GM19035 (cell line): Measurements from ENCODE around the gene ZIM2.

Experiments used
- ATAC-seq: cut with Tn5 transposase; IDR thresholded peaks from one replicate; pipeline ENCODE4 v1.9.1; 2021; ENCODE audit not compliant: unreplicated experiment

The ZIM2 gene

DNA sequence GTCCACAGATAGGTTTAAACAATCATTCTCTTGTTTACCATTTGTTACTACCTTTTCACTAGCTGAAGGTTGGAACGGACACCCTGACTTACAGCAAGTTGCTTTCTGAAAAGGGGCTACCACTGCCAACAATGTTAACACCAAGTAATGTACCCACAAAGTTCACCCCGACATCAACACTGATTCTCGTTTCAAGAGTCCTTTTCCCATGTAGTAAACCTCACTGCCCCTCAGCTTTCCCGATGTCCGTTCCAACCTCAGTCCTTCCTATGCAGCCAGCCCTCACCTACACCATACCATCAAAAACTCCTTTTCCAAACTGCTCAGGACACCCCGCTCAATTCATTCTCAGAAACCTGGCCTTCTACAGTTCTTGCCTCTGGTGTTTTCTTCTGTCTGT, 29.0 kb downstream of the ZIM2 start:
- ATAC-seq: no peak

DNA sequence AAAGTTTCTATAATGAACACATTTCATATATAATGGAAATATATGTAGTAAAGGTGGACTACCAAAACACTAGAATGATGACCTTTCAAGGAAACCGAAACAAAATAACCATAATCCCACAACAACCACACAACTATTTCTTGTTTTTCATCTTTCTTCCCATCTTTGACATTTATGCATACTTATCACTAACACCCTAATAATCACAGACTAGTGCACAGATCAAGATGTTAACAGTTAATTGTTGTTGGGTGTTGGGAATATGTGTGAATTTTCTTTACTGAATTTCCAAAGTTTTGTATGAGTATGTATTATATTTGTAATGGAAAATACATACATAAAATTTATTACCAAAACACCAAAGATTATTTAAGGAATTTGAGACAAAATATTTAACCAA, 30.3 kb downstream of the ZIM2 start:
- no peak for ATAC-seq

DNA sequence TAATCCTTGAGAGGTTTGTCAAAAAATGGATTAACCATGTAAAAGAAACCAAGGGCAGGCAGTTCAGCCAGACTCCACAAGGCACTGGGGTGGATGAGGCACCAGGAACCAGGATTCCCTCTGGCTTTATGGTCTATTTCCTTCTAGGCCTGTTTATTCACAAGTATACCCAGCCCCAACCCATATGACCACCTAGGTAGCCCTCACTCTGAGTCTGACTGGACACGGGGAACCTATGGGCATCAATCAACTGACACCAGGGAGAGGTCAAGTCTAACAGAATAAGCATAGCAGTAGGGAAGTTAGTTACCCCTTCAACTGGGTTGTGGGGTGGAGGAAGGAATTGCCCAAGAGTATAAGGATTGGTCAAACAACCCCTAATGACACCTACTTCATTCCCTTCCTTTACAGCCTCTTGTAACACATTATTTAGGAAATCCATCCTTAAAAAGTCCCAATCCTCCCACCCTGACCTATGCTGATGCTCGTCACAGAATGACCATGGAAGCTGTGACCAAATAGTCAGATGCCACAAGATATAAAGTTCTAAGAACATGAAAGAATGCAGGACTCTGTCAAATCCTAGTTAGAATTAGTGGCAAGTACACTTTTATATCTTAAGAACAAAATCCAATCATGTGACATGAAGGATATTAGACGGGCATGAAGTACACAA, 31.7 kb downstream of the ZIM2 start:
- ATAC-seq: no peak

DNA sequence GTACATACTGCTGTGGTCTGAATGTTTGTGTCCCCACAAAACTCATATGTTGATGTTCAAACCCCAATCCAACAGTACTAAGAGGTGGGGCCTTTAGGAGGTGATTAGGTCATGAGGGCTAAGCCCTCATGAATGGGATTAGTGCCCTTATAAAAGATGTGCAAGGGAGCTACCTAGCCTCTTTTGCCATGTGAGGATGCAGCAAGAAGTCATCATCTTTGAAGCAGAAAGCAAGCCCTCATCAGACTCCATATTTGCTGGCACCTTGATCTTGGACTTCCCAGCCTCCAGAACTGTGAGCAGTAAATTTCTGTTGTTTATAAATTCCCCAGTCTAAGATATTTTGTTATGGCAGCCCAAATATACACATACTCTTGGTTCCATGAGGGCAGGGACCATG, 33.9 kb downstream of the ZIM2 start:
- no peak for ATAC-seq

DNA sequence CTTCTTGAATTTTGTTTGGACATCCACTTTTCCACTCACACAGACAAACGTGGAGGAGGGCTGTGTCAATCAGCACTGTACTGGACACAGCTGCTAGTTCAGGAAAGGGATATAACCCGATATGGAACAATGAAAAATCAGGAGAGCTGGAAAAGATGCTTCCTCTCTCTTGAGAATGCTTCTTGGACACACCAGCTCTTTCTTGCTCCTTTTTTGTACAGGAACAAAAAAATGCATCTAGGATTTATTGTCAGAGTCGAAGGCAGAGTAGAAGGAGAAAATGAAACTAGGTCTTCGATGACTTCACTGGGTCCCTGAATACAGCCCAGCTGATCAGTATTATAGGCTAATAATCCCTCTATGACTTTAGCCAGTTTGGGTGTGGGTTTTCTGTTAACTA, 62.2 kb downstream of the ZIM2 start:
- ATAC-seq: no peak

DNA sequence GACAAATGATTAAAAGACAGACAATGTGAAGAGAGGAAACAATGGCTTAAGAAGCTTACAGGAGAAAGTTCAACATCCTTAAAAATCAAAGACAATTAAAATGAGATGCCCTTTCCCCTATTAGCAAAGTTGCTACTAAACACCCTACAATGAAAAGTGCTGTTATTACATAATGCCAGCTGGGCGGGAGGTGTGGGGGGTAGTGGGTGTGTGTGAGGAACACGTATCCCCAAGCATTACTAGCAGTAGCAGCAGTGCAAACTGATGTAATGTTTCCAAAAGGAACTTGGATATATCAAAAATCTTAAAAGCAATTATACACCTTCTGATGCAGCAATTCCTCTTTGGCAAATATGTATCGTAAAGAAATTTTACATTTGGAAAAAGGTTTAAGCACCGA, 70.9 kb downstream of the ZIM2 start:
- no peak for ATAC-seq

DNA sequence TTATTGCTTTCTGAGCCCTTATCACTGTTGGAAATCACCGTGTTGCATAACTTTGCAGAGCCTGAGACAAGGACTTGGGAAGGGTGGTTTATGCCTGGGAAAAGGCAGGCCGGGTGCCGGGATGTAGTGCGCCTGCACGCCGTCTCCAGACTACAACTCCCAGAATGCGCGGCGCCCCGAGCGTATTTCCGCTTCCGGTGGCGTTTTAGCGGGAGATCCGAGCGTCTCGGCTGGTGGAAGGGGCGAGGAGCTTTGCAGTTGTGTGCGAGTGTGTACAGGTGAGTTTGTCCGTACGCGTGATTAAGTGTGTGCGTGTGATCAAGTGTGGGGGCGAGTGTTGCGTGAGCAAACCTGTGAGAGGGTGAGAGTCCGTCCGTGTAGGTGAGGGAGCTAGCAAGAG, 75.4 kb downstream of the ZIM2 start:
- ATAC-seq: no peak

DNA sequence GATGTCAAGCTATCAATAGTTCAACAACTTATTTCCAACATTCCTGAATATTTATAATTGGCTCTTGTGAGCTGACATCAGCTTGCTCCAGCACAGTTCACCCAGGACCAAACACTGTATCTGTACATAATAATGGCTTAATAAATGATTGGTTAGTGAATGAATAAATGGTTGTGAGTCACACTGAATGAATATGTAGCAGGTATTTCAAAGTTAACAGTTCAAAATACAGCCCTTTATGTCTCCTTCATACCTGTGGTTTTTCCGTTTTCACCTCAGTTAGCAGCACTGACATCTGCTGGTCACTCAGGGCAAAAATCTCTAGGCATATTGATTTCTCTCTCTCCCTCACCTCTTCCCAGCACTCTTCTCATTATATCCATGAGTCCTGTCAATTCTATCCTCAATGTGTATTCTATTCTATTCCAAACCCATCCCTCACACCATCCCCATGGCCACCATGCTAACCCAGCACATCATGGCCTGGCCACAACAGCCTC, 76.3 kb downstream of the ZIM2 start:
- no peak for ATAC-seq

DNA sequence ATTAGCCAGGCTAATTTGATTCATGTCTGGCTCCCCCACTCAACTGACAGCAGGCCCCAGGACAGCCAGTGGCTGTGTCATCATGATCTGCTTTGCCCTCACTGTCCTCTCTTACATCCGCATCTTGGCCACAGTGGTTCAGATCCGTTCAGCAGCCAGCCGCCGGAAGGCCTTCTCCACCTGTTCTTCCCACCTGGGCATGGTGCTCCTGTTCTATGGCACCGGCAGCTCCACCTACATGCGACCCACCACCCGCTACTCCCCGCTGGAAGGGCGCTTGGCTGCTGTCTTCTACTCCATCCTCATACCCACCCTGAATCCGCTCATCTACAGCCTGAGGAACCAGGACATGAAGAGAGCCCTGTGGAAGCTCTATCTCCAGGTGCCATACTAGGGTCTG, 79.7 kb downstream of the ZIM2 start:
- no peak for ATAC-seq

DNA sequence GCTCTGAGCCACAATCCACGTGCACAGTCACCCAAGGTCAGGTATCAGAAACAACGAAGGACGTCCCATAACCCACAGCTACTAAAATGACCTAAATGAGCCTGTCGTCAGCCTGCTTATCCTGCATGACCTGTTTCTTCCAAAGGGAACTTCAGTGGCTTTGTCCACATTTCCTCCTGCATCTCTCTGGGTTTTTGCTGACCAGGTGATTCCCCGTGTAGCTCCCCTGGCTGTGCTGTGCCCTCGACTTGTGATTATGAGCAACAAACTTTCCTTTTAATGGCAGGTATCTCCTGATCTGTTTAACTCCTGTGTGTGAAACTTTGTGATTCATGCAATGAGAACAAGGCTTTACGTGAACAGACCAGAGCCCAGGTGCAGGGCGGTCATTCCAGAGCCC, 81.0 kb downstream of the ZIM2 start:
- no peak for ATAC-seq

DNA sequence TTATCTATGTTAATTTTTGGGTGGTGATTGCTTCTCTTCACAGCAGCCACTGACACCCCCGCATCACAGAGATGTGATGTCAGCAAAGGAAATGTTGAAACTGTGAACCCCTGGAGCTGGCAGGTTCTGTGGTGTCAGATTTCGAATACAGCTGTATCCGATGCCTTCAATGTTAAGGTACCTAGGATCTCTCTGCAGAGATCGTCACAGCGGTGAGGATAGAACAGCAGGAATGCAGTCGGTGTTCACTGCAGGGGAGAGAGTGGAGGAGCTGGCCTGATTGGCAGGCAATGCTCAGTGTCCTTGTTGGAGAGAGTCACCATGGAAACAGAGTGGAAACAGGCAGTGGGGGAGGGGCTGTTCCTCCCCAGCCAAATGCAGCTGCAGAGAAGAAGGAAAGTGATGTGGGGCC, 89.4 kb downstream of the ZIM2 start:
- no peak for ATAC-seq

DNA sequence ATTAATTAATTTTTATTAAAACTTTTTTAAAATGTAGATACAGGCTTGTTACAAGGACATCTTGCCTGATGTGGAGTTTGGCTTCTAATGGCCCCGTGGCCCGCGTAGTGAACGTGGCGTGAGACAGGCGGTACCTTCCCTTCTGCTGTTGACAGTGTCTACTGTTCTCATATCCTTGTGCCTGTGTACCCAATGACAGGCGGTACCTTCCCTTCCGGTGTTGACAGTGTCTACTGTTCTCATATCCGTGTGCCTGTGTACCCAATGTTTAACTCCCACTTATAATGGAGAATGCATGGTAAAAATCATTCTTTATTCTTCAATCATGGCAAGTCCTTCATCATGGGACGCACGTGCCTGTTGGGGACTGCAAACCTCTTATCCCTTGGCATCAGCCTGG, 89.9 kb downstream of the ZIM2 start:
- ATAC-seq: no peak

DNA sequence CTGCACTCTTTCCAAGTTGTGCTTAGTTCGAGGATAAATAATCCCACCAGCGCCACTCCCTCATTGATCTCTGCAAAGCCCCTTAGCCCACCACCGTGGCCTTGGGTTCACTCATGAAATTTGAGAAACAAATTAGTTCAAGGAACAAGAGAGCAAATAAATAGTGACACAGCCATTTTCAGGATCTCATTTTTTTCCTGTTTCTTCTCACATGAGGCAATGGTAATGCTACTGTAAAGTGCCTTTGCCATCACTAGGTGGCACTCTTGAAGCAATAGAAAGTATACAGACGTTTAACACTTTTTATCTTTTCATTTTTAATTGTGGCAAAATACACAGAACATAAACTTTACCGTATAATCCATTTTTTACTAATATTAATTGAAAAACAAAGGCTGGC, 92.1 kb downstream of the ZIM2 start:
- ATAC-seq: no peak

DNA sequence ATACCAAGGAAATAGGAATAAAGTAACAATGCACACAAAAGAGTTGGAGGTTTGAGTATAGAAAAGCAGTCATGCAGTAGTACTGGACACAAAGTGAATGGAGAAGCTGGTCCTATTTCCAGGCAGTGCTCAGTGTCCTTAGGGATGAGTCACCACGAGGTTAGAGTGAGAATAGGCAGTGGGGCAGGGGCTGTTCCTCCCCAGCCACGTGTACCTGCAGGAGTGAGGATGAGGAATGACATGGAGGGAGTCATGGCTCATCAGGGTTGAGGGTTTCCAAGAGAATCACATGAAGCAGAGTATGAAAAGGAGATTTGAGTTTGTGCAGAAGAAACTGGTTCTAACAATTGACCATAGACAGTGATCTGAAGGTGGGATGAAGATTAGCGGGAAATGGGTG, 94.2 kb downstream of the ZIM2 start:
- no peak for ATAC-seq

DNA sequence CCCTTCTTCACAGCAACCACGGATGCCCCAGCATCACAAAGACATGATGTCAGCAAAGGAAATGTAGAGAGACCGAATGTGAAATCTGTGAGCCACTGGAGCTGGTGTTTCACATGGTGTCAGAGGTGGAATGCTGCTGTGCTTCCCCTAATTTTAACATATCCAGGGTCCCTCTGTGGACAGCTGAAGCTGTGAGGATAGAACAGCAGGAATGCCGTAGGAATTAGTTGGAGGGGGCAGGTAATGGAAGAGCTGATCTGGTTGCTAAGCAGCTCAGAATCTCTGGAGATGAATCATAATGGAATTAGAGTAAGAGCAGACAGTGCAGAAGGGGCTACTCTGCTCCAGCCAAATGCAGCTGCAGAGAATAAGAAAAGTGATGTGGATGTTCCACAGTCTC, 100.0 kb downstream of the ZIM2 start:
- no peak for ATAC-seq

DNA sequence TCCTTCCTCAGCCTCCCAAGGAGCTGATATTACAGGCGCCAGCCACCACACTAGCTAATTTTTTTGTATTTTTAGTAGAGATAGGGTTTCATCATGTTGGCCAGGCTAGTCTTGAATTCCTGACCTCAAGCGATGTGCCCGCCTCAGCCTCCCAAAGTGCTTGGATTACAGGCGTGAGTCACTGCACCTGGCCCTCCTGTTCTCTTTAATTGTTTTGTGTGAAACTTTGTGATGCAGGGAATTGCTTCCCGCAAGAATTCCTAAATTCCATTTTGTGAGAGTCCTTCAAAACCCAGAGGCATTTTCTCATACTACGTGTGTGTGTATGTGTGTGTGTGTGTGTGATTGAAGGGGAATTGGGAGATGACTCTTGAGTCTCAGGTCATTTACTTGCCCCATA, 104.0 kb downstream of the ZIM2 start:
- ATAC-seq: no peak

DNA sequence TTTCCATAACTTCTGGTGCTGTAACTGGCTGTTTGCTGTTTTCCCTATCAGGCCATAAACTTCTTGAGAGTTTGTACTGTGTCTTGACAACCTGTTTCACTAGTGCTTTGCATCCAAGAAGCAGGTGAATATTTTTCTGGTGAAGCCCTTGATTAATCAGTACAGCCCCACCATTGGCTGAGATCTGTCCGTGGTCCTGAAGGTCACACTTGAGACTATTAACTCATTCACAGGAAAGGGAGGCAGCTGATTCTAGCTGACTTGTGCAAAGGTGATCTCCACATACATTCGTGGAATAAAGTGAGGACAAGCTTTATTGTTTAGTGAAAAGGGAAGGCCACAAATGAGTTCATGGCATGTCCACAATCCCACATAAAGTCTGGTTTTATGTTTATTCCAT, 107.5 kb downstream of the ZIM2 start:
- ATAC-seq: no peak

DNA sequence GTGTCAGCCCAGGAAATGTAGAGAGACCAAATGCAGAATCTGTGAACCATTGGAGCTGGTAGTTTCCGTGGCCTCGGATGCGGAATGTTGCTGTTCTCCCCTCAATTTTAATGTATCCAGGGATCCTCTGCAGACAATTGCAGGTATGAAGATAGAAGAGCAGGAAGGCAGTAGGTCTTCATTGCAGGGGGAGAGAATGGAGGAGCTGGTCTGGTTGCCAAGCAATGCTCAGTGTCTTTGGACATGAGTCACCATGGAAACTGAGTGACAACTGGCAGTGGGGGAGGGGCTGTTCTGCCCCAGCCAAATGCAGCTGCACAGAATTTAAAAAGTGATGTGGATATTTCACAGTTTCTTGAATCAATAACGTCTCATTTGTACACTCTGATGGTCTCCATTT, 112.8 kb downstream of the ZIM2 start:
- ATAC-seq: no peak

DNA sequence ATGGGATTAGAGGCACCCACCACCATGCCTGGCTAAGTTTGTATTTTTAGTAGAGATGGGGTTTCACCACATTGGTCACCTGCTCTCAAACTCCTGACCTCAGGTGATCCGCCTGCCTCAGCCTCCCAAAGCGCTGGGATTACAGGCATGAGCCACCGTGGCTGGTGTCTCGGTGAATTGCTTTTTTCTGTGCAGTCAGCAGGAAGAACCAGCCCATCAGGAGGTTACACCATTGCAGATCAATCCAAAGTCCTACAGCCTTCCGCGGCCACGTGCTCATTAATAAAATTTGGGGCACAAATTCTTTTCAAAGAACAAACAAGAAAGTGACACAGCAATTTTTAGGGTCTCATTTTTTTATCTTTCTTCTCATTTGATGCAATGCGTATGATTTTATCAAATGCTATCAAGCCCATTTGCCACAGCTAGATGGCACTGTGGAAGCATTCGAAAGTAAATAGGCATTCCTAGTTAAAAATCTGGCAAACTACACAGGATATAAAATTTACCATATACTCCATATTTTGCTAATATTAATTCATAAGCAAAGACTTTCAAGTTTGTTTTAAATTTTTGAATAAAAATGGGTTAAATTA, 114.6 kb downstream of the ZIM2 start:
- ATAC-seq: no peak
